ENCODE data around the gene XPC.
"Not testable (repeated sequence)": the region's sequence is repeated elsewhere in the genome, so short reads cannot be mapped to it uniquely, and the experiment has no call there.

The XPC gene

GRCh38 chr3:14117468-14118399, 60.7 kb downstream of the XPC start:
- no peak for DNase-seq

GRCh38 chr3:14113965-14114635, 64.3 kb downstream of the XPC start:
- DNase-seq = no peak

- no peak for DNase-seq
Measured at GRCh38 chr3:14110699-14111098, 67.7 kb downstream of the XPC start.

GRCh38 chr3:14109821-14110220, 68.6 kb downstream of the XPC start:
- DNase-seq = not testable (repeated sequence)

- no peak for DNase-seq
Measured at GRCh38 chr3:14097616-14098391, 80.6 kb downstream of the XPC start.

- DNase-seq = no peak
Measured at GRCh38 chr3:14096742-14097141, 81.7 kb downstream of the XPC start.

Data from activated effector memory CD4-positive, alpha-beta T cell treated with anti-CD3 and anti-CD28 coated beads, Interleukin-2, amount 50 U/mL, for 16 hours (primary cell).